Activated CD4-positive, alpha-beta T cell treated with anti-CD3 and anti-CD28 coated beads for 36 hours (primary cell): ENCODE data around the gene ZNF200. TPM values are rescaled to one million over a fixed set of nuclear protein-coding genes. Genes with fewer than 3 reads are reported as not detected.
"Not testable (repeated sequence)": the region's sequence is repeated elsewhere in the genome, so short reads cannot be mapped to it uniquely, and the experiment has no call there.

Source experiments
- ATAC-seq: fragments of 200-7000 bp; cut with Tn5 transposase; one replicate; pipeline ENCODE4 v1.10.0; 2021; ENCODE audit warnings: mild to moderate bottlenecking, moderate library complexity
- CTCF ChIA-PET: fragments of 350-600 bp; sonication (Branson Sonifier 250); formaldehyde crosslinking; loops from one replicate; lab custom pipeline; 2021; ENCODE audit warnings: antibody characterized with exemption; lab: Charles Lee
- POLR2A ChIA-PET: fragments of 350-600 bp; sonication (Branson Sonifier 250); formaldehyde crosslinking; loops from one replicate; lab custom pipeline; 2021; ENCODE audit warnings: antibody characterized with exemption, inconsistent platforms; lab: Charles Lee
- DNase-seq: peaks from one replicate; pipeline ENCODE4 v3.0.0-alpha.2; 2020
- H3K27ac Mint-ChIP-seq: one replicate; pipeline ENCODE4 v1.8.0; 2021; ENCODE audit warnings: mixed read lengths
- H3K27me3 Mint-ChIP-seq: one replicate; pipeline ENCODE4 v1.8.0; 2021; ENCODE audit warnings: mixed read lengths
- H3K36me3 Mint-ChIP-seq: one replicate; pipeline ENCODE4 v1.8.0; 2021; ENCODE audit warnings: low read depth, mixed read lengths
- H3K4me1 Mint-ChIP-seq: one replicate; pipeline ENCODE4 v1.8.0; 2021; ENCODE audit warnings: mixed read lengths
- H3K4me3 Mint-ChIP-seq: one replicate; pipeline ENCODE4 v1.8.0; 2021; ENCODE audit warnings: mild to moderate bottlenecking, moderate library complexity, mixed read lengths
- H3K9me3 Mint-ChIP-seq: one replicate; pipeline ENCODE4 v1.8.0; 2021; ENCODE audit warnings: low read depth, mixed read lengths
- intact Hi-C, 2 experiments: fragments of 100-400 bp; cut with DNase I in 1 of 2; cut with micrococcal nuclease in 1 of 2; formaldehyde crosslinking; loops; one replicate each; pipeline versions ENCODE4 v1.14.2 to v1.15.1; 2022 to 2024; cut with DNase I, micrococcal nuclease
- total RNA-seq, 2 experiments: library from RNA; stranded (reverse); gene quantifications; one replicate each; pipeline ENCODE4 v1.2.3, GENCODE V29; 2021

ZNF200 gene
- total RNA-seq, 2 experiments from 2014 or later: 8.3 to 9.0 TPM

GRCh38 chr16:3188675-3188924 lies 46.4 kb downstream of the ZNF200 start:
- DNase-seq (no peak), ATAC-seq (peak; percentile 2)
- intact Hi-C loops: loop anchor here (1.0 to 2.0 kb wide), 5 partner anchors 14 to 312 kb away; partner anchors contain the start of genes CLUAP1 (in 1 of the 2) and ZNF200 (in 1 of the 2)
- H3K4me3 Mint-ChIP-seq: peak overlapping the region; percentile 69
- H3K36me3 Mint-ChIP-seq: peaks cover 4% of the 10 kb centered on the region
- peak overlapping the region; percentile 72 for H3K27ac Mint-ChIP-seq
- ChIA-PET CTCF (interaction anchor here (0.7 to 1.2 kb wide), 6 partner anchors 34 to 130 kb away, joined by 3 to 6 read pairs (median 4); no protein-coding TSS in a partner anchor), POLR2A (interaction anchor here (0.6 to 1.4 kb wide), 3 partner anchors 18 to 44 kb away, joined by 3 to 5 read pairs (median 3); no protein-coding TSS in a partner anchor)
- peaks cover 66% of the 10 kb centered on the region for H3K27me3 Mint-ChIP-seq
- peaks cover 51% of the 10 kb centered on the region for H3K4me1 Mint-ChIP-seq
- peaks cover 1% of the 10 kb centered on the region for H3K9me3 Mint-ChIP-seq

- POLR2A ChIA-PET: interaction anchor here (1.3 to 1.4 kb wide), 2 partner anchors 18 to 38 kb away, joined by 3 to 5 read pairs; no protein-coding TSS in a partner anchor
- peak within 1 kb of the TSS; percentile 69 for H3K4me3 Mint-ChIP-seq
- CTCF ChIA-PET: interaction anchor here (0.6 to 1.2 kb wide), 8 partner anchors 12 to 103 kb away, joined by 3 to 6 read pairs (median 4); no protein-coding TSS in a partner anchor
- peaks cover 57% of the 10 kb centered on the region for H3K4me1 Mint-ChIP-seq
- peaks cover 4% of the 10 kb centered on the region for H3K36me3 Mint-ChIP-seq
- DNase-seq: peak; percentile 88
- H3K27me3 Mint-ChIP-seq: peaks cover 66% of the 10 kb centered on the region
- peak; percentile 56 for ATAC-seq
- peaks cover 1% of the 10 kb centered on the region for H3K9me3 Mint-ChIP-seq
- peak within 1 kb of the TSS; percentile 82 for H3K27ac Mint-ChIP-seq
- intact Hi-C loops: loop anchor here (1.0 to 2.0 kb wide), 5 partner anchors 13 to 313 kb away; partner anchors contain the start of genes CLUAP1 (in 1 of the 2) and ZNF200 (in 1 of the 2)
These were observed 46.9 kb downstream of the ZNF200 start, which contains the start of gene OR1F1 for GRCh38 chr16:3187798-3188674. OR1F1 (plus strand) TSS chr16:3188204.

DNA sequence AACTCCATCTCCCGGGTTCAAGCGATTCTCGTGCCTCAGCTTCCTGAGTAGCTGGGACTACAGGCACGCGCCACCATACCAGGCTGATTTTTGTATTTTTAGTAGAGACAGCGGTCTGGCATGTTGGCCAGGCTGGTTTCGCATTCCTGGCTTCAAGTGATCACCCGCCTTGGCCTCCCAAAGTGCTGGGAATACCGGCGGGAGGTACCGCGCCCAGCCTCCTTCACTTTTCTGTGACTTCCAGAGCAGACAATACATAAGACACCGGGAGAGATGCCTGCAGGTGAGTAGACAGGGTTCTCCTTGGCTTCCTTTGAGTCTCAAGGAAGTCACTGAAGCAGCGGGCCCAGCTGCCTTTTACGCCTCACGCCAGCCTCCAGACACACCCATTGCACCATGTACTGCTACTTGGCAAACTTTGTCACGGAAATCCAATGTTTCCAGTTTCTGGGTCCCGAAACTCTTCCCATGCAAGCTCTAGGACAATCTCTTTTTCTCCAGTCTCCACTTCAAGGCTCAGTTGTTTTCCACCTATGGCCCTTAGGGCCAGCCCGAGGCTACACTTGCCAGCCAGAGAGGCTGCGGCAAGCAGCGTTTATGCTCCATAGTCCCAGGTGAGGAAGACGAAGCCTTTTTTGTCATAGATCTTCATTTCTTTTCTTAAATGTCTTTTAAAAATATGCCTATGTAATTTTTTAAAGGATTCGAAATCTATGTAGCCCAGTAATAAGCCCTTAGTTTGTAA lies 47.8 kb downstream of the ZNF200 start:
- no peak overlapping the region for H3K27ac Mint-ChIP-seq
- ATAC-seq: no peak
- CTCF ChIA-PET: interaction anchor here (1.0 to 1.1 kb wide), 3 partner anchors 11 to 39 kb away, joined by 3 to 5 read pairs (median 4); no protein-coding TSS in a partner anchor

GRCh38 chr16:3183445-3184139 lies 51.4 kb downstream of the ZNF200 start:
- DNase-seq (no peak), ATAC-seq (no peak)
- Mint-ChIP-seq H3K4me1 (peaks cover 30% of the 10 kb centered on the region), H3K36me3 (peaks cover 5% of the 10 kb centered on the region), H3K27ac (no peak overlapping the region), H3K27me3 (peaks cover 67% of the 10 kb centered on the region), H3K4me3 (peak overlapping the region; percentile 60), H3K9me3 (no peaks in the 10 kb centered on the region)
- intact Hi-C loops: loop anchor here (1.0 to 5.0 kb wide), 5 partner anchors 8 to 325 kb away; partner anchors contain the start of gene CLUAP1 (in 1 of the 2)
- ChIA-PET CTCF (interaction anchor here (0.6 to 2.3 kb wide), 4 partner anchors 12 to 125 kb away, joined by 3 to 14 read pairs (median 3); no protein-coding TSS in a partner anchor), POLR2A (interaction anchor here (1.1 kb wide), 1 partner anchor 34 kb away, joined by 3 read pairs; no protein-coding TSS in a partner anchor)

More for the DNA sequence above, 47.8 kb downstream of the ZNF200 start:
- Mint-ChIP-seq H3K9me3 (no peaks in the 10 kb centered on the region), H3K27me3 (peaks cover 68% of the 10 kb centered on the region), H3K4me3 (no peak overlapping the region), H3K36me3 (peaks cover 7% of the 10 kb centered on the region), H3K4me1 (peaks cover 62% of the 10 kb centered on the region)
- DNase-seq: no peak
- POLR2A ChIA-PET: no interaction called here
- intact Hi-C loops: no loop called here

DNA sequence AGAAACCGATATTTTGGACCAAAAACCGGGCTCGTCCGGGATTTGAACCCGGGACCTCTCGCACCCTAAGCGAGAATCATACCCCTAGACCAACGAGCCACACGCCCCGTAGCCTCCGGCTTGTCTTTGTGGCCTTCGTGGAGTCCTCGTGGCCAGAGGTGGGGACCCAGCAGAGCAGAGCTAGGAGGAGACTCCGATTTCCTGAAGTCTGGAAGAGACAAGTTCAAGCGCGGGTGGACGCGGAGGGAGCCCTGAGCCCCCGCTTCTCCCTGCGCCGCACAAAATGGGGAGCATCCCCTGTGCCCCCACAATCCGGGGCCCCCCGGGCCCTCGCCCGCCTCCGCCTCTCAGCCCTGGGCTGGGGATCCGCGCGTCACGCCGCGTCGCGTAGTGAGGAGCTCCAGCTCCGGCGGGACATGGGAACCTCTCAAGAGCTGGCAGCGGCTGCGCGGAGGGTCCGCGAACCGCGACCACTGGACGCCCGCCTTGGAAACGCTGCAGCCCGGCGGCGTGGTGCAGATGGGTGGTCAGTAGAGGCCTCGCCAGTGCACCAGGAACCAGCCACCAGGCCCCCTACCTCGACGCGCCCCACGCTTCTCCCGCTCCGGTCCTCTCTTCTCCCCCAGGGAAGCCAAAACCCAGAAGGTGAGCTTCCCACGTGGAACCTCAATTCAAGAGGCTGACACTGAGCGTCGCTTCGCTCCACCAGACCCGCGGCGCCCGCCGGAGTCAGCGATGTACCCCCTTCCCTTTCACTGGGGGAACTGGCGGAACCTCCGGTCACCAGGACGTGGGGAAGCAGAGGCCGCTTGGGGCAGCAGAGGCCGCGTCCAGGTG lies 52.1 kb downstream of the ZNF200 start:
- POLR2A ChIA-PET: no interaction called here
- Mint-ChIP-seq H3K27ac (peak overlapping the region; percentile 79), H3K4me1 (peaks cover 24% of the 10 kb centered on the region), H3K4me3 (peak overlapping the region; percentile 60), H3K36me3 (peaks cover 5% of the 10 kb centered on the region), H3K27me3 (peaks cover 69% of the 10 kb centered on the region), H3K9me3 (no peaks in the 10 kb centered on the region)
- intact Hi-C loops: loop anchor here (1.0 to 5.0 kb wide), 4 partner anchors 9 to 326 kb away; partner anchors contain the start of gene CLUAP1 (in 1 of the 2)
- CTCF ChIA-PET: interaction anchor here (0.6 to 2.3 kb wide), 5 partner anchors 11 to 1849 kb away, joined by 3 to 14 read pairs (median 3); no protein-coding TSS in a partner anchor
- DNase-seq: peak; percentile 77
- peak; percentile 51 for ATAC-seq

DNA sequence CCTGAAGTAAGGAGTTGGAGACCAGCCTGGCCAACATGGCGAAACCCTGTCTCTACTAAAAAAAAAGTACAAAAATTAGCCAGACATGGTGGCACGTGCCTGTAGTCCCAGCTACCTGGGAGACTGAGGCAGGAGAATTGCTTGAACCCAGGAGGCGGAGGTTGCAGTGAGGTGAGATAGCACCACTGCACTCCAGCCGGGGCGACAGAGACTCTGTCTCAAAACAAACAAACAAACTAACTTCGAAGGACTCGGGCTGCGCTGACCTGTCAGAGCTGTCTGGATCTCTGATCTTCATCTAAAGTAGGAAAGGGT lies 52.7 kb downstream of the ZNF200 start:
- H3K9me3 Mint-ChIP-seq, DNase-seq, POLR2A ChIA-PET, ATAC-seq, H3K36me3 Mint-ChIP-seq: not testable (repeated sequence)
- peak overlapping the region; percentile 79 for H3K27ac Mint-ChIP-seq
- peak overlapping the region; percentile 60 for H3K4me3 Mint-ChIP-seq
- peaks cover 19% of the 10 kb centered on the region for H3K4me1 Mint-ChIP-seq
- intact Hi-C loops: loop anchor here in 1 of 2 experiments (2.0 to 5.0 kb wide), 3 partner anchors 35 to 327 kb away; partner anchors contain the start of gene CLUAP1
- H3K27me3 Mint-ChIP-seq: peaks cover 66% of the 10 kb centered on the region
- CTCF ChIA-PET: interaction anchor here (0.6 to 1.0 kb wide), 6 partner anchors 11 to 1850 kb away, joined by 3 to 5 read pairs (median 3); no protein-coding TSS in a partner anchor

GRCh38 chr16:3180445-3180878 lies 54.5 kb downstream of the ZNF200 start:
- DNase-seq: peak; percentile 19
- H3K4me1 Mint-ChIP-seq: peaks cover 22% of the 10 kb centered on the region
- H3K27me3 Mint-ChIP-seq: peaks cover 68% of the 10 kb centered on the region
- no peak overlapping the region for H3K27ac Mint-ChIP-seq
- POLR2A ChIA-PET: no interaction called here
- no peak overlapping the region for H3K4me3 Mint-ChIP-seq
- intact Hi-C loops: loop anchor here in 1 of 2 experiments (5.0 kb wide), 1 partner anchor 37 kb away; no protein-coding TSS in a partner anchor
- H3K9me3 Mint-ChIP-seq: no peaks in the 10 kb centered on the region
- H3K36me3 Mint-ChIP-seq: peaks cover 6% of the 10 kb centered on the region
- no peak for ATAC-seq
- CTCF ChIA-PET: interaction anchor here (0.6 to 1.0 kb wide), 2 partner anchors 12 to 216 kb away, joined by 3 to 4 read pairs; no protein-coding TSS in a partner anchor

- CTCF ChIA-PET: interaction anchor here (0.6 to 1.0 kb wide), 2 partner anchors 11 to 143 kb away, joined by 3 to 4 read pairs; partner anchors contain the start of gene BICDL2
- H3K4me3 Mint-ChIP-seq: no peak overlapping the region
These were observed 55.3 kb downstream of the ZNF200 start for GRCh38 chr16:3179651-3180050.

More at GRCh38 chr16:3179651-3180050, 55.3 kb downstream of the ZNF200 start:
- ATAC-seq: no peak
- intact Hi-C loops: loop anchor here in 1 of 2 experiments (5.0 kb wide), 1 partner anchor 38 kb away; no protein-coding TSS in a partner anchor
- POLR2A ChIA-PET: no interaction called here
- Mint-ChIP-seq H3K4me1 (peaks cover 25% of the 10 kb centered on the region), H3K27ac (no peak overlapping the region), H3K9me3 (no peaks in the 10 kb centered on the region), H3K27me3 (peaks cover 72% of the 10 kb centered on the region), H3K36me3 (peaks cover 6% of the 10 kb centered on the region)
- DNase-seq: no peak
